ENCODE measurements around the gene HSPA9.

The HSPA9 gene

DNA sequence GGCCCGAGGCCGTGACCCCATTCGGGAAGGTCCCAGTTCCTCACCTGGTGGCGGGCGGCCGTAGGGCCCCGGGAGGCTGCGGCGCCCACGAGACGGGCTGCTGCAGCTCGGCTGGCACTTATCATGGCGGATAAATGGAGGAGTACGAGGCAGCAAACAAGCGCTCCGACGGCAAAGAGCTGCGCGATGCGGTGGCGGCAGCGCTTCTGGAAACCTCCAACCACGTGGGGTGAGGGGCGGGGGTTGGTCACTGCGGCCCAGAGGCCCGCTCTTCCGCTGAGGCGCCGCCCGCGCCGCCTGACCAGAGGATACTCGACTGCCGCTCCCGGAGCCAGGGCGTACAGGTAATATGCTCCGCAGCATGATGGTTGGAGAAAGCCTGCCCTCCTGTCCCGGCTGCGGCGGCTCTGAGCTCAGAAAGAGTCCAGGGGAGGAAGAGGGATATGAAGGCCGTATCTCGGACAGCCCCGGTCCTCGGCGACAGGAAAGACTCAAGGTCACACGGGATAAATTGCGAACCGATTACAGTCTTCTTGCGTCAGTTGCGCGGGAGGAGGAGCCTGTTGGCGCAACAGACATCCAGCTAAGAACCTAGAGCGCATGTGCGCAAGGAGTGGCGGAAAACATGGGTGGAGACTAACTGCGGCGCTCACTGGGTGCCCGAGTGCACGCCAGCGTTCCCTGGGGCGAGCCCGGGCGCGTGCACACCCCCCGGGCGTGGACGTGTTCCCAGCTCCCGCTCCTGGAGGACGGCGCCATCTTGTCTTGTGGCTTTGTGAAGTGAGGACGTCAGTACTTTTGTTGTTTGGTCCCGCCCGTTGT, at the start of gene HSPA9:
TSS of gene HSPA9 (minus strand) at position 208 of the 822 bp plus-strand sequence. CDS start at position 125, 83 bp downstream.
- DNase-seq, result peak; percentile 99

DNA sequence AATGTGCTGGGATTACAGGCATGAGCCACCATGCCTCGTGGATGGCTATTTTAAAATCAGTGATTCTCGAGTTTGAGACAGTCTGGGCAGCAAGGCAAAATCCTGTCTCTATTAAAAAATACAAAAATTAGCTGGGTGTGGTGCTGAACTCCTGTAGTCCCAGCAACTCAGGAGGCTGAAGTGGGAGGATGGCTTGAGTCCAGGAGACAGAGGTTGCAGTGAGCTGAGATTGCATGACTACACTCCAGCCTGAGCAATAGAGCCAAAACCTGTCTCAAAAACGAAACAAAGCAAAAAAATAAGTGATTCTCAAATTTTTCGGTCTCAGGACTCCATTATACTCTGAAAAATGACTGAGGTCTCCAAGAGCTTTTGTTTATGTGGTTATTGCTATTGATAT, 47.9 kb upstream of the HSPA9 start:
- DNase-seq, result no peak

DNA sequence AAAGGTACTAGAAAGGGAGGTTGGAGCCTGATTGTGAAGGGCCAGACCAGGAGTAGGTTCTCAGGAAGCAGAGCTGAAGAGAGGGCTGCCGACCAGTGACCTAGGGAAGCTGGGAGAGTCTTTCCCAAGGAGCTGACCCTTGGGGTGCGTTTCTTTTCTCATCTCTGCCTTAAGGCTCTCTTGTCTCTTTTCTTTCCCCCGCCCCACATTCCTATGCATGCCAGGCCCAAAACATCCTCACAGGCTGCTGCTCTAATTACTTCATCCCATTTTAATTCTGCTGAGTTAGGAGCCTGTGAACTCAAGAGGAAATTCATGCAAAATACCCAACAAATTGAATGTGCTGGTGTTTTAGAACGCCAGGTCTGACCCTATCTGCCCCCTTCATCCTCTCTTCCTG, 46.9 kb upstream of the HSPA9 start:
- no peak for DNase-seq

DNA sequence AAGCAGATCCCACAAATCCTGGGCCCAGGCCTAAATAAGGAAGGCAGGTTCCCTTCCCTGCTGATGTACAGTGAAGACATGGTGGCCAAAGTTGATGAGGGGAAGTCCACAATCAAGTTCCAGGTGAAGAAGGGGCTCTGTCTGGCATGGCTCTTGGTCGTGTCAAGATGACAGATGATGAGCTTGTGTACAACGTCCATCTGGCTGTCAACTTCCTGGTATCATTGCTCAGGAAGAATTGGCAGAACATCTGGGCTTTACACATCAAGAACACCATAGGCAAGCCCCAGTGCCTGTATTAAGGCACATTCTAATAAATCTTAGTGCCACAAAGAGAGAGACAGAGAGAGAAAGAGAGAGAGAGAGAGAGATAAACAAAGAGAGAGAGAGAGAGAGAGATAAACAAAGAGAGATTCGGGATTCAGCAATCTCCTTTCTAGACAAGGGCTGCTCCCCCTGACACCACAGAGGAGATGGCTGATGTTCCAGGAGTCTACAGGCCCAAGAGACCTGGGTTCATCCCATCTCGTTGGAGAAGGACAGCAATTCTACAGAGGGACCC, 45.5 kb upstream of the HSPA9 start:
- peak; percentile 11 for DNase-seq

DNA sequence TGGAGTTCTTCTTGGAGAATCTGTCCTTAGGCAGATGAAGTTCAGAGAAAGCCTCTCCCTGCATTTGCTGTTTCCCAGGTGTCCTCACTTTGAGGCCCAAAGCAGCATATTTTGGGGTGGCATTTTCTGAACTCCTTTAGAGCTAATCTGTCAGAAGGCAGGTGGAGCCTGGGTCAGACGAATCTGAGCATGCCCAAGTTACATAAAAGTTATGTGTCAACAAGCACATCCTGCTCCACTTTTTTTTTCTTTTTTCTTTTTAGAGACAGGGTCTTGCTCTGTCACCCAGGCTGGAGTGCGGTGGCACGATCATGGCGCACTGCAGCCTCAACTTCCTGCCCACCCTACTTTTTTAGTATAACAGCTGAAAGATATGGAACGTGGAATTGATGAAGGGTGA, 41.3 kb upstream of the HSPA9 start:
- no peak for DNase-seq

DNA sequence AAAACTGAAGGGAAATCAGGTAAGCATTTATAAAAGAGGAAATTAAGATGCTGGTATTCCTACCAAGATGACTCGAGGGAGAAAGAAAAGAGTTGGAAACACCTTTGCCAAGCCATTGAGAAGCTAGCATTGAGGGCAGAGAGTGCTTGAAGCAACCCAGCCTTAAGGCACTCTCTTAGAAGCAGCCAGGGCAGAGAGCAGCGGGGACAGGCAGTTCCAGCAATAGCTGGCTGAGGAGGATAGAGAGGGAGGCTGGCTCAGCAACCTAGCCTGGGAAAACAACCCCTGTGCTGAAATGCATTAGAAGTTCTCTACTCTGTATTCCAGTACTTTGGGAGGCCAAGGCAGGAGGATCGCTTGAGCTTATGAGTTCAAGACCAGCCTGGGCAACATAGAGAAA, 40.3 kb upstream of the HSPA9 start:
- no peak for DNase-seq

DNA sequence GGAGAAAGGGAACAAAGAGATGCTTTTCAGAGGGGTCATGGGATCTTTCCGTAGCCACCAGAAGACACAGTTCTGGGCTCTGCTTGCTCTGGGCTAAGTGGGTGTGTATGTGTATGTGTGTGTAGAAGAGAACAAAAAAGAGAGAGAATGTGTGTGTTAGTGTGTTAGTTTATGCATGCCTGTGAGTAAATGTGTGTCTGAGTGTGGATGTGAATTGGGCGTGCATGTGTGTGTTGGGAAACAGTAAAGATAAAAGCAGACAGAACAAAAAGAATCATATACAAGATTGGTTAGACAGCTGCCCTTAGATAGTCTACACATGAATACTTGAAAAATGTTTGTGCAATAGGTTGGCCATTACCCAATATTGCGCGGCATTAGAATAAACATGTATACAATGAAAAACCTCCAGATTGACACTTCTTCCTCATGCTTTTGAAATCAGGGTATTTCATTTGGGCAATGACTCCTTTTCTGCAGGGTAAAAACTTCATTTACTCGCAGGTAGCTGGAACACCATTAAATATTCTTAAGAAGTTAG, 36.5 kb upstream of the HSPA9 start:
- no peak for DNase-seq

DNA sequence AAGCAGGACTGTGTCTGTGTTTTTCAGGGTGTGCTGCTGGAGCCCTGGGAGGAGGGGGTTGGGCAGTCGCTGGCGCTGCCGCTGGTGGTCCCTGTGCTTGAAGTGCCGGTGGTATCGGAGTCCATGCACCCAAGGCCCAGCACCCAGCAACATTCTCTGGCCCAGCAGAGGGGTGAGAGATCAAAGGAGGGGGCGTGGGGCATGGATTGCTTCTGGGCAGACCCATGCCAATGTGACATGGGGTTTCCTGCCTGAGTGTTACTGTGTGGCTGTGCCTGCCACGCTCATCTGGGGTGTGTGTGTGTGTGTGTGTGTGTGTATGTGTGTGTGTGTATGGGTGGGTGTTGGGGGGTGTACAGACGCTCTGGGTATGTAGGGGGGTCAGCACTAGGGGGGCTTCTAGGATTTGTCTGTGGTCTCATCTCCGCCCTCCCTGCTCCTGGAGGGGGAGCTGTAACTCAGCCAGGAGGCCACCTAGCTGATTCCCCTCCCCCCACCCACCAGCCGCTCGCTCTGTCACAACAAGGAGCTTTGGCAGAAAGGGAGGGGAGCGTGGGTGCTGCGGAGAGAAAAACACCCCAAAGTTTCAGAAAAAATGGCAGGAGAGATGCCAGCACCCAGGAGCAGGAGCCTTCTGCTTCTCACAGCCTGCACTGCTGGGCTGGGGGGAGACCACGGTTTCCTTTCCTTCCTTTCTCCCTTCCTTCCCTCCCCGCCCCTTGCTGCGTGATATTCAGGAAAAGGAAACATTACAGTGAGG, 35.9 kb upstream of the HSPA9 start:
- peak; percentile 80 for DNase-seq

DNA sequence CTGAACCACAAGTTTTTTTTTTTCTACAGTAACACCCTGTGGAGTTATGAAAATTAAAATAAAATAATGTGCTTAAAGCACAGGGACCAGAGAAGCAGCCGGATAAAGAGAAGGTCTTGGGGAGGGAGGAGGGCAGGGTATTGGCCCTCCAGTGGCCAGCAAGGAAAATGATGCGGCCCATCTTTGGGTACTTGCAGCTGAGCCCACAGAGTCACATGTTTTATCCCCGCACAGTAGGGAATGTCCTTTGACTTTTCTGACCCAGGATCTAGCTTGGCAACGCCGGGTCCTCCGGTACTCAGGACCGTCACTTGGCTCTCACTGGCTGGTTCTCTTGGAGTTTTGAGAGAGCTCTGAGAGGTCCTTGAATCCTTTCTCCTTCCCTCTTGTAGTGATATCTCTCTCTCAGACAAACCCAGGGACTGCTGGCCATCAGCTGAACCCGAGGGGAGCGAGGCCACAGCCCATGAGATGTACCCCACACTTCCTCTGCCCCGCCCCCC, 35.3 kb upstream of the HSPA9 start:
- peak; percentile 42 for DNase-seq

DNA sequence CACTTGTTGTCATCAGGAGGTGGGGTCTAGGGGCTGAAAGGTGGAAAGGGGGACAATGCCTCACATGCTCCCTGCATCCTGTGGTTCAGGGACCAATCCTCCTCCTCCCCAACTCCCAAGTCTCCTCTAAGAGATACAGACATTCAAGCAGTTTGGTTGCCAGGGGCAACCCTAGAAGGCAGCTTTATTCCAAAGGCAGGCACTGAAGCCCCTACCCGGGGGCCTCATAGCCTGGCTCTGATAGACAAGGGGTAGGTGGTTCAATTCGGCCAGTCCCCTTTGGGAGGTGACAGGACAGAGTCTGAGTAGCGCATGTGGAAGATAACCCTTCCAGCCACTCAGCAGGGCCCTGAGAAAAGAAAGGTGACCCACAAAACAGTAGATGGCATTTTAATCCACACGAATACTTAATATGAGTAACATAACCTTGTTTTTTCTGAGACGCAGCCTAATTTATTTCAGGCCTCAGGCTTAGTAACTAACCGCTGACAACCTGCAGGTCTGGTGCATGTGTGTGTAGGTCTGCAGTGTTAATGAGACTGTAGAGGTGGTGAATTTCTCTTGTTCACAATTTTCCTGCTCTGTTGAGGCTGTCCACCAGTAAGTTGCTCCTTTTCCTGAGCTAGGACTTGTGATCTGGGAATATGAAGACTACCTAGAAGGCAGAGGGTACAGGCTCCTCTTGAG, 31.3 kb upstream of the HSPA9 start:
- DNase-seq, result no peak

DNA sequence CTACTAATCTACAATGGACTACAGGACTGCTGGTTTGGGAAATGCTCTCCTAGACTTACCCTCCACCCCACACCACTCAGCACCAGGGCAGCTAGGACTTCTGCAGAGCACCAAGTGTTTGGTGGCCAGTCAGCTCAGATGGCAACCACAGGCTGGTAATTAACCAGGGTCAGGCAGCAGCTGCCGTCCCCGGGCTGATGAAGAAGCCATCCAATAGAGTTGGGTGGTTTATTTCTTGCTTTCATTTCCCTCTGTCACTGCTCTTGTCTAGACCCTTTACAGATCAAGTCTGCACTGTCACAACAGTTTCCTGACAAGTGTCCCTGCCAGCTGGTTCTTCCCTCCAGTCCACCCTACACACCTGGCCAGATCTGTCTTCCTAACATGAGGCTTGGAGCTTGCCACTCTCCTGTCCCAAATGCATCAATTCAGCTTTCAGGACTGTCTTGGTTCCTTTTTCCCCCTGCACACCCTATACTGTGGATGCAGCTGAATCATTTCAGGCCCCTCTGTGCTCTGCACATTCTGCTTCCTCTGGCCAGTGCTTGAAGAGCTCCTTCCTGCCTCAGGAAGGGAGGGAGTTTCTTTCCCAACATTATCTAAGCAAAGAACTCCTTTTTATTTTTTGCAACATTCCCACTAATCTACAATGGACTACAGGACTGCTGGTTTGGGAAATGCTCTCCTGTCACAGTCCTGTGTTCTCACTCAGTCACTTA, 30.2 kb upstream of the HSPA9 start:
- DNase-seq, result no peak

DNA sequence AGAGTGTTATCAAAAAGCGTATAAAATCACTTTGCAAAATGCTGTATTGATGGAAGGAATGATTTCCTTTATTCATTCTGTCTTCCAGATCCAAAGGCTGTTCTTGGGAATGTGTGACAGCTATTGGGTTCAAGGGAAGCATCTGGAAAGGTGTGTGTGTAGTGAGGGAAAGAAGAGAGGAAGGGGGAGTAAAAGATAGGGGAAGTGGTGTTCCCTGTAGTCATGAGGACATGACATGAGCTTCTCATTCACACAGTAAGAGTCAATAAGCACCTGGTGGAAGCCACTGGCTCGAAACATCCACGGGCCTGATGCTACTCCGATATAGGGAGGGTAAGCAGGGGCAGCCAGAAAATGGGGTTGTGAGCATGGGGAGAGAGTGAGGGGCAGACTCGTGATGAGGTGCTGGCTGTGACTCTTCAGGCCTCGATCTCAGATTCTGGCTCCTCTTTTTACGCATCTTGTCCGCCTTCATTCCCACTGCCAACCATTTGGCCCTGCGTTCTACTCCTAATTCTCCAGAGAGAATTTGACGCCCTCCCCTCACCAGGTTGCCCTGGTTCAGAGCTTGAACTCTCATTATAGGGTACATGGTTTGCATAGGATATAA, 29.1 kb upstream of the HSPA9 start:
- DNase-seq, result no peak

DNA sequence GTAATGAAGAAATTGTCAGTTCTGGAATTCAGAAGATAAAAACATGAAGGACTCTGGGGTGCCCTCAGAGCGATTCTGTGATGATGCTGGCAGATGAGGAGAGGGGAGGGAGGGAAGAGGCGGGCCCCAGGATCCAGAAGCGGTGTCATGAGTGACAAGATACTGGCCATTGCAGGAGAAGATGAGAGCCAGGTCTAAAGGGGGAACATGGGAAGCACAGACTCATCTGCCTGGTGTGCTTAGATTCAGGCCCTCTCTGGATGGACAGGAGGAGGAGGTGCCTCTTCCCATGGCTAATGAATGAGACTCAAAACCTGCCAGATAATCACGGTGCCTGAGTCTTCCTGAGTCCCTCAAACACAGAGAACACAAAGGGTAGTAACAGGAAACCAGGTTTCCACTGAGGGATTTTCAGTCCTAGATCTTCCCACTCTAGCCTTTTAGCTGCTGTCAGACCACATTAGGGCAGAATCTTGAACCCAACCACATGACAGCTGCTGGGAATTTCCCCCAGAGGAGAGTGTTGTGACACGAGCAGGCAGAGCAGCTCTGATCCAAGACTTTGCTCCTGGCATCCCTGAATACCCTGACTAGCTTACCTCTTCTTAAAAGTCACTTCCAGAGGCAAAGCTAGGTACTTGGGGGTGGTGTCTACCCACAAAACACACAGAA, 28.2 kb upstream of the HSPA9 start:
- DNase-seq, result no peak

DNA sequence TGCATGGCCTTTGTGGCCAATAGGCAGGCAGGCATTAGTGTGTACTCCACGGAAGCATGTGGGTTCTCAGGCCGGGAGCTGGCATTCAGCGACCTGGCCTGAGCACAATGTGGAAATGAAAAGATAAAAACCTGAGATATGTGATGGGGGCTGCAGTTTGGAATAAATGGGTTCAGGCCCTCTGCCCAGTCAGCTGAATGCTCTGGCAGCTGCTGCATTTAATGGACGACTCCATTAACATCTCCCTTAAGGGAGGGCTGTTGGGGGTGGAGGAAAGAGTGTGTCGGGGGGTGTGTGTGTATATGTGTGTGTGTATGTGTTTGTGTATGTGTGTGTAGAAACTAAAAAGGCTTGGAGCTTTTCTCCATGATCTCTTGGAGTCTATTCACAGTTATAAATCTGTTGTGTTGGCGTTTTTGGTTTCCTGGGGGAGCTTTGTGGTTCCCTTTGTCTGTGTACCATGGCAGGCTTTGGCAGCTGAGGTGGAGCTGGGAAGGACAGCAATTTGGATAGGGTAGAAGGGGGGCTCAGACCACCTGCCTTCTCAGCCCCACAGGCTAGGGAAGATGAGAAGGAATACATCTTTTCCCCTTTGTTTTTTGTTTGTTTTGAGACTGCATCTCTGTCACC, 27.3 kb upstream of the HSPA9 start:
- no peak for DNase-seq

DNA sequence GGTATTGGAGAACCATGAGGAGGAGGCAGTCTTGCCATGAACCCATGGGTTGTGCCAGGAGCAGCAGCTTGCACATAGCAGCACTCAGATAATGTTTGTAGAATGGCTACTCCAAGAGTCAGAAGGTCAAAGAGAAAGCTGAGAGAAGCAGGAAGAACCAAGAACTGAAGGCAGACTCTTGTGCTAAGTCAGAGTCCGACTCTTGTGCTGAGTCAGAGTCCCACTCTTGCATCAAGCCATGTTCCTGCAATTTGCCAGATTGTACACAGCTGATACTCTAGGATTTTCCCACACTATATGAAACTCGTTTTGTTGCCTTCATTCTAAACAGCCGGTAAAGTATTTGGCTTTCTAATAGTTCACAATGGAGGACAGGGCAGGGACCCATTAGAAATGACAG, 26.2 kb upstream of the HSPA9 start:
- DNase-seq, result no peak

DNA sequence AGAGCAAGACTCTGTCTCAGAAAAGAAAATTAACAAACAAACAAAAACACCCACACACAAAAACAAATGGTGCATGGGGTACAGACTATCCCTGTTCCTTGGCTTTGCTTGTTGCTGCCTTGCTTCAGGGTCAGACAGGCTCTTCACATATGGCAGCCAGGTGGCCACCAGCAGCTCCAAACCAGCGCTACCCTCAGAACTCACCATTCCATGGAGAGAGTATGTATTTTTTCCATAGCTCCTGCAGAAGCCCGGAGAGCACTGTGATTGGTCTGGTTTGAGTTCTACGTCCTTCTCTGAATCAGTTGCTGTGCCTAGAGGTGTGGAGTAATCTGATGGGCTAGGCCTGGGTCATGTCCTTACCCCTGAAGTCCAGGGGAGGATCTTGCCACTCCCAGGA, 25.2 kb upstream of the HSPA9 start:
- DNase-seq, result no peak

DNA sequence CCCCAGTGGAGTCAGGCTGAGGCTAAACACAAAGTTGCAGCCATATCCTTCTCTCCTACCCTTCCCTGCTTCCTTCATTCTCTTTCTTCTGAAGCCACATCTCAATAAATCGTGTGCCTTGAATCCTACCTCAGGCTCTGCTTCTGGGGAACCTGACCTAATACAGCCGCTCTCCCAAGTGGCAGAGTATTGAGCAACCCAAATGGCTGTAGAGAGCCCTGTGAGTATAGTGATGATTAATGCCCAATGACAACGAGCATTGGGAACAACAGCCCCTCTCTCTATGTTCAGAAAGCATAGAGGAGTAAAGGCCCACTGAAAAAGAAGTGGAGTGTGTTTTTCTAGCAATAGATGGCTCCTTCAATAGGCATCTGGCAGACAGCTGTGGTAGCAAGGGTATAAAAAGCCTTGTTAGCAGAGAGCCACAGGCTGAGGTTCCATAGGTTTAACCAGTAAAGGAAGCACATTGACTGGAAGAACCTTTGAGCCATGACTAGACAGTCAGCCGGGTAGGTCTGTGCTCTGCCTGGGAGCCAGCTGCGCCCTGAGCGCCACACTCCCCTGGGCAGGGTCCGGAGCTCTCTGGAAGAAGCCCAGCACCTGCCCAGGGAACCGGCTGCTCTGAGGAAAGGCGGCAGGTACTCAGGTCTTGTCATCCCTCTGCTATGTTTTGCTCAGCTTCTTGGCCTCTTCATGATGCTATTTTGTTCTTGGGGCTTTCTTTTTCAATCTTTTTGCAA, 22.6 kb upstream of the HSPA9 start:
- no peak for DNase-seq

DNA sequence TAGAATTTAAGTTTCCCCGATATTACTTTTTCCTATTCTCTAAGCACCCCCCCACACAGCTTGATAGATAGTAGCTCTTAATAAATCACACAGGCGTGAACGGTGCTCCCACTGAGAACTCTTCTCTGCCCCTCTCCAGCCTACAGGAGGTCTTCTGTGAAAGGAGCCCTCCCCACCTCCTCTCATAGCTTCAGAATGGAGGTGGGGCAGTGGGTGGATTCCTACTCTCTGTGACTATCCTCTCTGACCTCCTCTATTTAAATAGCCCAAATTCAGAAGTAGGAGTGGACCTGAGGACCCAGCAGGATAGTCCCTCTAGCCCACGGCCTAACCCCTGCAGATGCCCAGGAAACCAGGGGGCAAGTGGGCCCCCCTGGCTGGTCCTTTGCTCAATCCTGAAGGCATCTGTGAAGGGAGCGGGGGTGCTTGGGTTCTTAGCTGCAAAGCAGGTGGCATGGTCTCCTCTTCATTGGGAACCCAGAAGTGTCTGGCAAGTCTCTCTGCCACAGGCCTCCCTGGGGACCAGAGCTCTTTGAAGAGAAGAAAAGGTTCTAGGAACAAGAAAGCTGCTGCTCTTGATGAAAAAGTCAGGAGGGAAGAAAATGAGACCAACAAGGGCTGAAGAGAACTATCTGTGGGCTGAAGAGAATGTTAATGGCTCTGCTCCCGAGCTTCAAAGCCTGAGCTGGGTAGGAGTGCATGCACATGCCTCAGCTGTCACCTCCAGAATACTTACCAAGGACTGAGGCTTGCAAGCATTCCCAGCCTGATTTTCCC, 21.1 kb upstream of the HSPA9 start:
- DNase-seq, result no peak

DNA sequence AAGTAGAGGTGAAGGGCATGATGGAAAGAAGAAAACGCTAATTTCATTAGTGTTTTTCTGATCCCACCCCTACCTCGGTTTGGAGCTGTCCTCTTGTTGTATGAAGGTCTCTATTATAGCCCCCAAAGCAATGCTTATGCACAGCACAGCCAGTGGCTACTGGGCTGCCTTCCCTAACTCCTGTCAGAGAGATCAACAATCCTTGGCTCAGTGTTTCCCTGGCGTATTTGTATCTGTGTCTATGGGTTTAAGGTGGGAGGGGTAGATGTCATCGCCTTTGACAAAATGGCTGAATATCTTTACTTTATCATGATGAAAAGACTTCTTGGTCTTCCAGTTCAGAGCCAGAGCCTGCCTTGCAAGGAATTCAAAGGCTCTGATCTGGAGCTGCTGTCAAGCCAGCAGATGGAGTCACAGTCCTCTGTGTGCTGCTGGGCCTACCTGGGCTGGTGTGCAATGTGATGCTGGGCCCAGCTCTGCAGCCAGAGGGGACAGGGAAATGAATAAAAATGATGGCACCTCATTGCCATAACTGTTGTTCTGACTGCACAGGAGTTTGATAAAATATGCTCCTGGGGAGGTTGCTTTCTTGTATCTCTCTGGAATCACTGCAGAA, 20.1 kb upstream of the HSPA9 start:
- no peak for DNase-seq

Measured in NCI-H82 (cell line).